SU-DHL-6 (cell line): Measurements from ENCODE around the gene MITF.

Experiments used
- EZH2phosphoT487 ChIP-seq: fragments of 200-600 bp; sonication (generic), shearing (Covaris generic); conservative IDR thresholded peaks from 2 replicates; pipeline ENCODE4 v1.6.1; 2018; ENCODE audit warnings: mild to moderate bottlenecking, antibody characterized with exemption, low read length, moderate library complexity, mixed read lengths
- TF ChIP-seq, protein P1 (sequence below): fragments of 200-600 bp; sonication (generic); IDR thresholded peaks from one replicate; pipeline ENCODE4 v1.5.1; 2017; ENCODE audit warnings: antibody characterized with exemption, mild to moderate bottlenecking, low read length, moderate library complexity; ENCODE audit not compliant: insufficient read depth, poor library complexity, severe bottlenecking

DNA sequence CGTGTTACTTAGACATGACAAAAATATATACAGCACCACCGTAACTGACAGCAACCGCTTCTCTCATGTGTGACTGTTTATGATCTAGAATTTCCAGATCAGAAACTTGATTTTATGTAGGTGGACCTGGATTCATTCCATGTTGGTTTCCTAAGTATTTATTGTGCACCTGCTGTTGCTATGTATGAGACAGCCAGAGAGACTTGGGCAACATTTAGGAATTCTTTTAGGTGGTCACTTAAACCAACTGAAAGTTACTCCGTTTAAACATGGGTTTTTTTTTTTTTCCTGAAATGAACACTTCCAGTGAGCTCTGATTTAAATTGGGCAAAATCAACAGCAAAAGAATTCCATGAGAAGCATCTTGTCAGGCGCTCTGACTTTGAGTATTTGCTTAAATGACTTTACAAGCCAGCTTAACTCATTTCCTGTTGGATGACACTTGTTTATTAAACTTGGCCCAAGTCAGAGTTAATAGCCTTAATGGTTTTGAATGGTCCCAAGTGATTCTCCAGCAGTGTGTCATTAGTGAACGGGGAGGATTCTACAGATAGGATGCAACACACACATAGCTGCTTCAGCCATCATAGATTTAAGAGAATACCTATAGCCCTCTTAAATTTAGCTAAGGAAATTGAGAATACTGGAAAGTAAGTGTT, 31.8 kb downstream of the MITF start:
- TF ChIP-seq, protein P1, sequence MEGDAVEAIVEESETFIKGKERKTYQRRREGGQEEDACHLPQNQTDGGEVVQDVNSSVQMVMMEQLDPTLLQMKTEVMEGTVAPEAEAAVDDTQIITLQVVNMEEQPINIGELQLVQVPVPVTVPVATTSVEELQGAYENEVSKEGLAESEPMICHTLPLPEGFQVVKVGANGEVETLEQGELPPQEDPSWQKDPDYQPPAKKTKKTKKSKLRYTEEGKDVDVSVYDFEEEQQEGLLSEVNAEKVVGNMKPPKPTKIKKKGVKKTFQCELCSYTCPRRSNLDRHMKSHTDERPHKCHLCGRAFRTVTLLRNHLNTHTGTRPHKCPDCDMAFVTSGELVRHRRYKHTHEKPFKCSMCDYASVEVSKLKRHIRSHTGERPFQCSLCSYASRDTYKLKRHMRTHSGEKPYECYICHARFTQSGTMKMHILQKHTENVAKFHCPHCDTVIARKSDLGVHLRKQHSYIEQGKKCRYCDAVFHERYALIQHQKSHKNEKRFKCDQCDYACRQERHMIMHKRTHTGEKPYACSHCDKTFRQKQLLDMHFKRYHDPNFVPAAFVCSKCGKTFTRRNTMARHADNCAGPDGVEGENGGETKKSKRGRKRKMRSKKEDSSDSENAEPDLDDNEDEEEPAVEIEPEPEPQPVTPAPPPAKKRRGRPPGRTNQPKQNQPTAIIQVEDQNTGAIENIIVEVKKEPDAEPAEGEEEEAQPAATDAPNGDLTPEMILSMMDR: no peak
- no peak for TF ChIP-seq EZH2phosphoT487
